Activated CD4-positive, CD25-positive, alpha-beta regulatory T cell treated with anti-CD3 and anti-CD28 coated beads, Interleukin-2, amount 50 U/mL, for 24 hours (primary cell): ENCODE results near the gene GTSF1L.

Experiments used
- ATAC-seq, 2 donors: fragments of 150-1000 bp; cut with Tn5 transposase; one replicate each; pipeline ENCODE4 v1.10.0; 2021; ENCODE audit warnings: mild to moderate bottlenecking in 1 of 2, moderate library complexity in 1 of 2

GTSF1L gene

GRCh38 chr20:43744966-43745730, 18.3 kb upstream of the GTSF1L start:
- ATAC-seq = no peak

DNA sequence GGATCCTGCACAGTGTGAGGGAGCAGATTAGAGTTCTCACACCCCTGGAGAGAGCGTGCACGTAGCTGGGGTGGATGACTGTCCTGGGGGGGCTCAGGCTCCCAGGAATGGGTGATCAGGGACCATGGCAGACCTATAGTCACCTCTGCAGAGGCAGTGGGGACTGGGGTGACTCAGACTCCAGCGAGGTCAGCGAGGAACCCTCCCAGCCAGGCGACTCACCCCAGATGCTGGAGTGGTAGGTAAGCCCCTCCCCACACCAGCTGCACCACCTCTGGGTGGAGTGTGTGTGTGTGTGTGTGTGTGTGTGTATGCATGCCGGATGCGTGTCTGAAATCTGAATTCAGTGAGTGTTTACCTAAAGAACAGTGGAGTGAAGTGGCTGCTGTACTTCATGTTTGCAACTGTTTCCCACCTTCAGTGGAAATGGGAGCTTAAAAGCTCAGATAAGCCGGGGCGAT, 17.4 kb upstream of the GTSF1L start:
- peak; percentile 71 to 75 for ATAC-seq

- ATAC-seq = no peak
These were observed 13.8 kb upstream of the GTSF1L start for GRCh38 chr20:43740642-43741041.

- no peak for ATAC-seq
These were observed 12.4 kb upstream of the GTSF1L start for GRCh38 chr20:43739148-43739749.

DNA sequence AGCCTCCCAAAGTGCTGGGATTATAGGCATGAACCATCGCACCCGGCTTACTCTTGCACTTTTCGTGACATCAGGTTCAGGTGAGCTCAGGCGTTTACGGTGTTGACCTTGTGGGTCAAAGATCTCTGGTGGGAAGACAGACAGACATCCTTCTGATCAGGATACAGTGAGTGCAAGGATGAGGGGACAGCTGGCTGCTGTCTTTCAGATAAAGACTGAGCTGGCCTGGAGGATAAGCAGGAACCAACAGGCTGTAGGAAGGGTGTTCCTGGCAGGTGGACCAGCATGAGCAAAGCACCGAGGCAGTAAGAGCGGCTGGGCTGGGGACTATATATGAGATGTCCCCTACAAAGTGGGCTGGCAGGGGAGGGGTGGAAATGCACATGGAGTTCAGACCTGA, 11.1 kb upstream of the GTSF1L start:
- no peak for ATAC-seq

DNA sequence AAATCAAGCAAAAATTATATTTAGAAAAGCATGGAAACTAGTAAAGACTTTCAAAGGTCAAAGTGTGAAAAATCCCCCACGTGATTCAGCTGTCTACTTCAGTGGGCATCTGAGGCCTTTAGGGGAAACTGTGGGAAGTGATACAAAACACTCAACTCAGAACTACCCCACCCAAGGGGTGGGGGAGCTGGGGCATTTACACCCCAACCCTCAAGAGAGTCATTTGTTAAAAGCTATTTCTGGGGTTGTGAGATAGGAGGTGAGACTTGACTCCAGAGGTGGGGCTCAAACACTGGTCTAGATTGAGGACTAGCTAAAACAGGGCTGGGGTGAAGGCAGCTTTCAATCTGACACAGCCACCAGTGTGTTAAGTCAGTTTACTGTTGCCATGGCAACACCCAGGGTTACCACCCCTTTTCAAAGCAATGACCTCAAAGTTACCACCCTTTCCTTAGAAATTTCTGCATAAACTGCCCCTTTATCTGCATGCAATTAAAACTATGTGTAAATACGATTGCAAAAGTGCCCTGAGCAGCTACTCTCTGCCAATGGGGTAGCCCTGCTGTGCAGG, 9.9 kb upstream of the GTSF1L start:
- ATAC-seq = peak; percentile 91 to 93

- ATAC-seq = no peak
These were observed 5.1 kb upstream of the GTSF1L start for GRCh38 chr20:43731927-43732326.

DNA sequence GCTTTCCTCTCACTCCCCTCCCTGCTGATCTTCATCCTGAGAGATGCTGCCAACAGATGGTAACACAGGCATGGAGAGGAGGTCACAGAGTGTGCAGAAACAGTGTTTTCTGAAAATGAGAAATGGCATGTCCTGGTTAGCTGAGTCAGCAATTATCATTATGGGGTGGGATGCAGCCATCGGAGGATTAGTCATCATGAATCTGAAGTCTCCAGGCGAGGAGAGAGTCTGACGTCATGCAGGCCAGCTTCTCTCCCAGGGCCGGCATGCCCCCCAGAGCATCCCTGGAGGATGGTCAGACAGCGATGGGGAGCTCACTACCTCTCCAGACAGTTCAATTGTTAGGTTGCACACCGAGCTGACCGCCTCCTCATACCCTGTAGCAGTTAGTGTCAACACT, 4.7 kb upstream of the GTSF1L start:
- peak; percentile 38 to 48 for ATAC-seq

DNA sequence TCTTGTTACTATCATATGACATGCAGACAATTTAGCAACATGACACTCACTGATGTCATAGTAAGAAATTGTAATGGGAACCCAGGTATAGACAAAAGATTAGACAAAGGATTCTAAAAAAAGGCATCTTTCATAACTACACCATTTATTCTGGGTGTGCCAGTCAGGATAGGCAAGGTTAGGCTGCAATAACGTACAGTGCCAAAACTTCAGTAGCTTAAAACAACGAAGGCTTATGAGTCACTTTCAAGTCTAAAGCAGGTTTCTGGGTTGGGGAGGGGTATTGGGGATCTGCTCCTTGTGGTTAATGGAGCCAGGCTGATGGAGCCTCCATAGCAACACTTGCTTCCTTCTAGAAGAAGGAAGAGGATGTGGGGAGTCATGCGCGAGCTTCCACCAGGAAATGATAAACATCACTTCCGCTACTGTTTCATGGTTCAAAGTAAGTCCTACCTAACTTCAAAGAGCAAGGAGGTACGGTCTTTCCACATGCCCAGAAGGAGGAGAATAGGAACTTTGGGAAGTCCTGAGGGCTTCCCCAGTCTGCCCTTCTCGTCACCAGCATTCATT, 2.0 kb upstream of the GTSF1L start:
- ATAC-seq = no peak

GRCh38 chr20:43727980-43728590, 1.3 kb upstream of the GTSF1L start:
- ATAC-seq = no peak

DNA sequence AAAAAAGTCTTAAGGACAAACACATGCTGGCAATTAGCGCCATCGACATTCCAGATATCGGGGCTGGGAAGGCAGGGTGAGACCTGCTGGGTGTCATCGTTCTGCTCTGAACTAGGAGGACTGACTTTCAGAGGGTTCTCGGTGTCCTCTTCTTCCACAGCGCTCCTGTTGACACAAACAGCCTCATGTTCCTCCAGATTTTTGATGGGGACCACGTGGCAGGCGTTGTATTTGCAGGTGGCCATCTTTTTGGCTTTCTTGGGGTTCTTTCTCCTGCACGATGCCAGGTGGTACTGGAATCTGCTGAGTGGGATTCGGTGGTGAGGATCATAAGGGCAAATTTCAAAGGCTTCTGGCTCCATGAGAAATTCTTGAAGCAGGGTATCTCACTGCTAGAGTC, 469 bp downstream of the GTSF1L start:
- ATAC-seq = no peak

- no peak for ATAC-seq
These were observed 1.1 kb downstream of the GTSF1L start for GRCh38 chr20:43725666-43726065.

DNA sequence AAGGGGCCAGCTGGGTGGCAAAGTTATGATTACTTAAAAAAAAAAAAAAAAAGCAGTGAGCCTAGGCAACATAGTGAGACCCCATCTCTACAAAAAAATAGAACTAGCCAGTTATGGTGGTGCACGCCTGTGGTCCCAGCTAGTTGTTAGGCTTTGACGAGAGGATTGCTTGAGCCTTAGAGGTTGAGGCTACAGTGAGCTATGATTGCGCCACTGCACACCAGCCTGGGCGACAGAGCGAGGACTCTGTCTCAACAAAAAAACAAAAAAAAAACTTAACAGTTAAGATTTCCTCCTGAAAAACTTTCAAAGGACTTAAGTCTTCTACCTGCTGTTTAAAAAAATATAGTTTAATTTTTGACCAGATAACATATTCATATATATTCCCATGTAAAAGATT, 2.4 kb downstream of the GTSF1L start:
- ATAC-seq = no peak

DNA sequence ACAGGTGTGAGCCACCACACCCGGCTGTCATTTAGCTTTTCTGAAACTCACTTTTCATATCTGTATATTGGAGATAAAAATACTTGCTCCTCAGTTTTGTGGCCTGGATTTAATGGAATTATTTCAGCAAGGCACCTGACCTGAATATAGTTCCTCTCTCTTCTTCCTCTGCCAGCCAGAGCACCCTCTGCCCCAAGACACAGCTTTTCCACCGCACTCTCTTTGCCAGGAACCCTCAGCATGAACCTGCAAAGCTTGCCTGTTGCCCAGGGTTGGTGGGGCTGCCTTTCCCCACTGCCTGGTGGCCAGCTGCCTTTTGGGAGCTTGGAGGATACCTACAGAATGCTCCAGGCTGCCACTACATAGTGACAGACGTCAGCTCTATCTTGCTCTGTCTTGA, 3.1 kb downstream of the GTSF1L start:
- no peak for ATAC-seq

GRCh38 chr20:43723186-43723585, 3.6 kb downstream of the GTSF1L start:
- ATAC-seq = no peak

GRCh38 chr20:43722153-43722505, 4.7 kb downstream of the GTSF1L start:
- peak; percentile 78 to 83 for ATAC-seq

DNA sequence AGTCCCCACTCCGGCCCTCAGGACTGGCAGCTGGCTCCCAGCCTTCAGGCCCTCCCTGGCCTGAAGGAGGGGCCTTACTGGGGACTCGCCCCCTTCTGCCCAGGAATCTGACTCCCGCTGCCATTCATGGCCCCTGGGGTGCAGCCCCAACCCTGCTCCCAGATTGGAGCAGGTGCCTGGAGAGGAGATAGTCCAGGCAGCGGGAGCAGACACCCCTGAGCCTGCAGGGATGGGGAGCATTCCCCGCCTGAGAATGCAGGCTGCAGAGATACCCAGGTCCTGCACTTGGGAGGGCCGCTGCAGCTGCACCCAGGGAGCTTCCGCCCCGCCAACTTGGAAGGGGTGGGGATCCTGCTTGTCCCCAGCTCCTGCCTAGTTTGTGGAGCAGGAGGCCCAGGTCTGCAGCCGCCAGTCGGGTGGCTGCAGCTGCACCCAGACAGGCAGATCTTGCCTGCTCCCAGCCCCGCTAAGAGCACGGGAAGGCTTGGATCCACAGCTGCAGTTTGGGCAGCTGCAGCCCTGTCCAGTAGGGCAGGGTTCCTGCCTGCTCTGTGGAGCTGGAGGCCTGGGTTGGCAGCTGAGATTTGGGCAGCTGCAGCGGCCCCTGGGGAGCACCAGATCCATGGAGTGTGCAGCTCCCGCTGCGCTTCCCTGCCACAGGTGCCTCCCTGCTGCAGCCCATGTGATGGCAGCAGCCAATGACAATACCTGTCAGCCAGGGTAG, 5.2 kb downstream of the GTSF1L start:
- ATAC-seq = peak; percentile 51 to 59

GRCh38 chr20:43721097-43721428, 5.7 kb downstream of the GTSF1L start:
- ATAC-seq = no peak

DNA sequence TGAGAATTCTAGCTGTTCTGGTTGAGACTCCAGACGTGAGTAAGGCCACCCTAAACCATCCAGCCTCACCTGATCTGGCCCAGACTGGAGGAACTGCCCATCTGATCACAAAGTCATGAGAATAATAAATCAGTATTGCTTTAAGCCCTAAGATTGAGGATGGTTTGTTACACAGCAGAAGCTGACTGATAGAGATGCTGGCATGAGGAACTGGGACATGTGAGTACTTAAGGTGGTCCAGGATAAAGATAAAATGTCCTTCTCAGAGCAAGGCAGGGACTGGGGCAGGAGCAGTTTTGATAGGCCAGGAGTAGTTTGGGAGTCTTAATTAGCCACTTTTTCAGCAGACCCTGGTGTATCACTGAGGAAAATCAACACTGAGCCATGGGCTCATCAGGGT, 6.8 kb downstream of the GTSF1L start:
- ATAC-seq = no peak

DNA sequence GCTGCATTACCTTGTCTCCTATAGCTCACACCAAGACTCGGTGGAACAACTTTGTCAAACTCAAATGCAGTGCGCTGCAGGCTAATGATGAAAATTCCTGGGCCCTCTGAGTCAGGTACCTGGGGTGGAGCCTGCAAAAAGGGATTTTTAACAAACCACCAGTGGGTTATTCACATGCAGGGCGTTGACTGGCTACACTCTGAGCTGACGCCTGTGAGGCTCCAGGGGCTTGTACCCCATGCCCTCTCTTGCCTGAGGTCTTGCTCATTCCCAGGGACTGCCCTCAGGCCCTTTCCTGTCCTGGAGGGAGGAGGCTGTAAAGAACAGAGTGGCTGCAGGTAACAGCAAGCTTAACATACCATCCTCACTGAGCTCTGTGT, 9.2 kb downstream of the GTSF1L start:
- peak in 1 of 2 donors; percentile 33 for ATAC-seq

DNA sequence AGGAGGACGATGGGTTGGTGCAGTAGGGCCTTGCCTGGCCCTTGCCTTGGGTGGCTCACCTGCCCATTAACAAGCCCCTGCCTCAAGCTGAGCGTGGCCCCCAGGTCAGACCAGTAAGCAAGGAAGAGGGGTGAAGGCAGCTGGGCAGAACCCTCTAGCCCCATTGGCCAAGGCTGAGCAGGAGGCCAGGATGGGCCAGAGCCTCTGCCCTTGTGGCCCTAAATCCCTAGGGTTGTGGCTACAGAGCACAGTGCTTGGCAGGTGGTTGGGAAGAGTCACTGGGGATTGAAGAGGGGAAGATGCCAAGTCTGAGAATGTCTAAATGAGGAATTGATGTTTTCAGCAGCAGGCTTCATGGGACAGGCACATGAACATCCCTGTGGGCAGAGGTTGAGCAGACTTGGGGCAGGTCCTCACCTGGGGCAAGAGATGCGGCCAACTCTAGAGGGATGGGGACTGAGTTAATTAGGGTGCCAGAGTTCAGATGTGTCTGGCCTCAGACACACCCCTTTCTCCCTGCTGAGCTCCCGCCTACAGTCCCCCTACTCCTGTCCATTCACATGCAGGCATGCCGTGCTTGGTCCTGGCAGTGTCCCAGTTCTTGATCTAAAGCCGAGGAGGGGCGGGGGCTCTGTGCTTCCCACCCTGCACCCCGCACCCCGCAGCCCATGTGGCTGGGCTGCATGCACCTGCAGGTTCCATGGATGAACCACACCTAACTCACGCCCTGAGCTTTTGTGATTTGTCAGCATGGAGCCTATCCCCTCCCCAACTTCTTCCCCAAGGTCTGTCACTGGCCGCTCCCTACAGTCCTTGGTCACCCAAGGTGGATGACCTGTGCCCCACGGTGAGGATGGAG, 9.8 kb downstream of the GTSF1L start:
- no peak for ATAC-seq

GRCh38 chr20:43716123-43716522, 10.7 kb downstream of the GTSF1L start:
- ATAC-seq = no peak
